ENCODE data around the gene IL10RA.
"Not testable (repeated sequence)": the region's sequence is repeated elsewhere in the genome, so short reads cannot be mapped to it uniquely, and the experiment has no call there.

Gene IL10RA

GRCh38 chr11:117985953-117986887 lies at the start of gene IL10RA:
Gene IL10RA, plus strand, starts transcription at chr11:117986394. Its CDS starts 74 bp downstream, at chr11:117986468.
- DNase-seq (ENCODE audit: low read depth in 2 of 2) = peak; percentile 63 to 68

- DNase-seq (ENCODE audit: low read depth in 2 of 2) = no peak
Measured at GRCh38 chr11:117936973-117937372, 49.2 kb upstream of the IL10RA start.

GRCh38 chr11:117940736-117941135 lies 45.5 kb upstream of the IL10RA start:
- no peak for DNase-seq (ENCODE audit: low read depth in 2 of 2)

GRCh38 chr11:117941163-117941707 lies 45.0 kb upstream of the IL10RA start:
- no peak for DNase-seq (ENCODE audit: low read depth in 2 of 2)

- DNase-seq (ENCODE audit: low read depth in 2 of 2) = no peak
Measured at GRCh38 chr11:117941976-117942654, 44.1 kb upstream of the IL10RA start.

- DNase-seq (ENCODE audit: low read depth in 2 of 2) = no peak
Measured at GRCh38 chr11:117944554-117944953, 41.6 kb upstream of the IL10RA start.

- DNase-seq (ENCODE audit: low read depth in 2 of 2) = no peak
Measured at GRCh38 chr11:117945047-117945810, 41.0 kb upstream of the IL10RA start.

- DNase-seq (ENCODE audit: low read depth in 2 of 2) = no peak
Measured at GRCh38 chr11:117946156-117946841, 39.9 kb upstream of the IL10RA start.

GRCh38 chr11:117946842-117947526 lies 39.2 kb upstream of the IL10RA start:
- peak; percentile 57 to 71 for DNase-seq (ENCODE audit: low read depth in 2 of 2)

GRCh38 chr11:117947751-117948150 lies 38.4 kb upstream of the IL10RA start:
- not testable (repeated sequence) for DNase-seq (ENCODE audit: low read depth in 2 of 2)

- not testable (repeated sequence) for DNase-seq (ENCODE audit: low read depth in 2 of 2)
Measured at GRCh38 chr11:117948466-117948865, 37.7 kb upstream of the IL10RA start.

- DNase-seq (ENCODE audit: low read depth in 2 of 2) = no peak
Measured at GRCh38 chr11:117949062-117949461, 37.1 kb upstream of the IL10RA start.

- DNase-seq (ENCODE audit: low read depth in 2 of 2) = peak in 1 of 2 donors; percentile 55
Measured at GRCh38 chr11:117950301-117950700, 35.9 kb upstream of the IL10RA start.

GRCh38 chr11:117950993-117951961 lies 34.9 kb upstream of the IL10RA start:
- peak in 1 of 2 donors; percentile 35 for DNase-seq (ENCODE audit: low read depth in 2 of 2)

GRCh38 chr11:117953024-117953671 lies 33.0 kb upstream of the IL10RA start:
- no peak for DNase-seq (ENCODE audit: low read depth in 2 of 2)

GRCh38 chr11:117958949-117959348 lies 27.2 kb upstream of the IL10RA start:
- no peak for DNase-seq (ENCODE audit: low read depth in 2 of 2)

- DNase-seq (ENCODE audit: low read depth in 2 of 2) = no peak
Measured at GRCh38 chr11:117959438-117960149, 26.6 kb upstream of the IL10RA start.

GRCh38 chr11:117960406-117960805 lies 25.8 kb upstream of the IL10RA start:
- DNase-seq (ENCODE audit: low read depth in 2 of 2) = no peak

Data from activated CD8-positive, alpha-beta memory T cell treated with anti-CD3 and anti-CD28 coated beads for 4 hours (primary cell).